ENCODE measurements around the gene PLXNA1. TPM values are rescaled to one million over a fixed set of nuclear protein-coding genes. Genes with fewer than 3 reads are reported as not detected.

PLXNA1 gene
- total RNA-seq, 1 donor from 2014 or later = 6.9 TPM

DNA sequence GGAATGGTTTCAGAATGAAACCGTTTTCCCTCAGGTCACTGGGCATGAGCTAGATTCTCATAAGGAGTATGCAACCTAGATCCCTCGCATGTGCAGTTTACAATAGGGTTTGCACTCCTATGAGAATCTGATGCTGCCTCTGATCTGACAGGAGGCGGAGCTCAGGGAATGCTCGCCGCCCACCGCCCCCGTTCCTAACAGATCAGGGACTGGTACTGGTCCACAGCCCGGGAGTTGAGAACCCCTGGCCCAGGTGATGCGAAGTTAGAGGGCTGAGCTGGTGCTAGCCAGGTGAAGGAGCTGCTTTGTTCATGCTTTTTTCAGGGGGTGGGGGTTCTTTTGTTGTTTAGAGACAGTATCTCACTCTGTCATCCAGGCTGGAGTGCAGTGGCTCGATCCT lies 15.5 kb upstream of the PLXNA1 start:
- intact Hi-C loops (cut with micrococcal nuclease) = no loop called here

DNA sequence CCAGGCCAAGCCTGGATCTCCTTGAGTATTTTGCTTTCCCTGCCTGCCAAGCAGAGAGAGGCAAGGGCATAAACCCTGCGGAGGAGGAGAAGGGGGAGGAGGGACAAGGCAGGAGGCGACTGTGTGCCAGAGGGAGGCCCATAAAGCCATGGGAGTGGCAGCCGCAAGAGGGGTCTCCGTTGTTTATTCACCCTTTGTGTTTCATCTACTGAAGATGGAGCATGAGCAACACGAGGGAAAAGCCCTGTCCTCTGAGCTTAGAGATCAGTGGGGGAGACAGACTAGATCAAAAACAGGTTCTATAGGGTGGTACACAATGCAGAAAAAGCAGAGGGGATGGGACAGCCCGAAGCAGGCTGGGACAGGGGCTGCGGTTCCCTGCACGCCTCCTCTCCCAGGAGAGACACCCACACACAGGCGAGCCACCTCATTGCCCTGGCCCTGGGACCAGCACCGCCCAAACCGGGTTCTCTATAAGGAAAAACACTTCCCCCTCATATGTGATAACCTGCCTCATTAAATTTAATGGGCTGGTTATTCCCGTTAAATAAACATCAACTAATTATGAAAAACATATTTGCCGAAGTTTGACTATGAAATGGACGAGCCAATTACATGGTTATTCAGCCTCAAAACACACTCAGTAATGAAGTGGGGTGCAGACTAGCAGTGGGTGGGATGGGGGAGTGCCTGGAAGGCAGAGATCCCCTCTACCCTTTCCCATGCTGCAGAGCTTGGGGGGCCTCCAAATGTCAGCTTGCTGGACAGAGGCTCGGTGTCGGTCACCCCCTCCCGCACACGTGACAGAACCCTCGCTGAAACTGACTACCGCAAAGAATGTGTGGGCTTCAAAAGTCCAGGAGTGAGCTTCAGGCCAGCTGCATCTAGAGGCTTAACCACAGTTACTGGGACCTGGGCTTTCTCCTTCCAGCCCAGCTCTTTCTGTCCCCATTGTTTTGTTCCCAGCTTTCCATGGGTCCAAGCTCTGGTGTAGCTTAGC lies 14.2 kb upstream of the PLXNA1 start:
- intact Hi-C loops (cut with micrococcal nuclease) = no loop called here

GRCh38 chr3:126969586-126969985 lies 13.3 kb upstream of the PLXNA1 start:
- intact Hi-C loops (cut with micrococcal nuclease) = no loop called here

DNA sequence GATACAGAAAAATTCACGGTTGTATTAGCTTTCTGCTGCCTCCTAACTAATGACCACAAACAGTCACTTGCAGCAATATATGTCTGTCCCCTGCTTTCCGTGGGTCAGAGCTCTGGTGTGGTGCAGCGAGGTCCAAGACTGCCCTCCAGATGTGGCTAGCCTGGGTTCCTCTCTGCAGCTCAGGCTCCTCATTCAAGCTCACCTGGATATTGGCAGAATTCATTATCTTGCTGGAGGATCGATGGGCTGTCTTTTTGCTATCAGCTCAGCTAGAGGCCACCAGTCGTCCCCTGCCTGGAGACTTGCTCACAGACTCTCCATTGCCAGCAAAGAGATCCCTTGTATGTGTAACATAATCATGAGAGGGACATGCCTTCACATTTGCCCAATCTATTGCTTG lies 12.8 kb upstream of the PLXNA1 start:
- intact Hi-C loops (cut with micrococcal nuclease) = no loop called here

- intact Hi-C loops (cut with micrococcal nuclease) = no loop called here
Observed at GRCh38 chr3:126970921-126971320, 12.0 kb upstream of the PLXNA1 start.

GRCh38 chr3:126971891-126972351 lies 11.0 kb upstream of the PLXNA1 start:
- intact Hi-C loops (cut with micrococcal nuclease) = no loop called here

GRCh38 chr3:126972866-126973265 lies 10.0 kb upstream of the PLXNA1 start:
- intact Hi-C loops (cut with micrococcal nuclease) = no loop called here

DNA sequence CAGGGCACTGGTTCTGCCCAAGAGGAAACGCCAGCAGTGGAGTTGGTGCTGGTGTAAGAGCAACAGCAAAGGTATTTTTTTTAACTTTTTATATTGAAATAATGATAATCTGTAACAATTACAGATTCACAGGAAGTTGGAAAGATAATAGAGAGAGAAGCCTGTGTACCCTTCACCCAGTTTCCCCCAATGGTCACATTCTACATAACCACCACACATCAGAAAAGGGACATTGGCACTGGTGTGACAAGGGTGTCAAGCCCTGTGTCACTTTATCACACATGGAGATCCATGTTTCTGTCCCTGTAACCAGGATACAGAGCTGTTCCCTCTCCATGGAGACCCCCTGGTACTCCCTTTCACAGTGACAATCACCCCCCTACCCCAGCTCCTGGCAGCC lies 9.1 kb upstream of the PLXNA1 start:
- intact Hi-C loops (cut with micrococcal nuclease) = no loop called here

DNA sequence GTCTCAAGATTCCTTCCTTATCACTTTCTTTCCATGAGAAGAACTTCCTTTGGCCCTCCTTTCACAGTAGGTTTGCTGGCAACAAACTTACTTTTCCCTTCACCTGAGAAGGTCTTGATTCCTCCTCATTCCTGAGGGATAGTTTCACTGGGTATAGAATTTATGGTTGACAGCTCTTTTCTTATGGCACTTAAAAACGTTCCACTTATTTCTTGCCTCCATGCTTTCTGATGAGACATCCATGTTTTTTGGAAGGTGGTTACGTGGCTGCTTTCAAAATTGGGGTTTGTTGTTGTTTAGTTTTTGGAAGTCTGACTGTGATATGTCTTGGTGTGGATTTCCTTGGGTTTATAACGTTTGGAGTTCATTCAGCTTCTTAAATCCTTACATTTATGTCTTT lies 8.2 kb upstream of the PLXNA1 start:
- intact Hi-C loops (cut with micrococcal nuclease) = no loop called here

- intact Hi-C loops (cut with micrococcal nuclease) = no loop called here
Observed at GRCh38 chr3:126976906-126977305, 6.0 kb upstream of the PLXNA1 start.

DNA sequence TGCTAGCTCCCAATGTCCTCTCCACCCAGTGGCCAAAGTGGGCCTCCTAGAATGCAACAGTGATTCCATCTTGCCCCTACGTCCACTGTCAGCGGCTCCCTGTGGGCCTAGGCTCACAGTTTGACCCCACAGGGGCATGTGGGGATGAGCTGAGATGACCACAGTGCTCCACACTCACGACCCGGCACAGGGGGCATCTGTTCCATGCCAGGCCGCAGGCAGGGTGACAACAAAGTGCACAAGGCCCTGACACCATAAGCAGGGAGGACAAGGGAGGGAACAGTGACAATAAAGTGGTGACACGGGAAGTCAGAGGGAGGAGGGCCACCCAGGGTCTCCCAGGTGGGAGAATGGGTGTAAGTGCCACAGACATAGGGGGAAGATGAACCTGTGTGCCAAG lies 5.1 kb upstream of the PLXNA1 start:
- intact Hi-C loops (cut with micrococcal nuclease) = no loop called here

DNA sequence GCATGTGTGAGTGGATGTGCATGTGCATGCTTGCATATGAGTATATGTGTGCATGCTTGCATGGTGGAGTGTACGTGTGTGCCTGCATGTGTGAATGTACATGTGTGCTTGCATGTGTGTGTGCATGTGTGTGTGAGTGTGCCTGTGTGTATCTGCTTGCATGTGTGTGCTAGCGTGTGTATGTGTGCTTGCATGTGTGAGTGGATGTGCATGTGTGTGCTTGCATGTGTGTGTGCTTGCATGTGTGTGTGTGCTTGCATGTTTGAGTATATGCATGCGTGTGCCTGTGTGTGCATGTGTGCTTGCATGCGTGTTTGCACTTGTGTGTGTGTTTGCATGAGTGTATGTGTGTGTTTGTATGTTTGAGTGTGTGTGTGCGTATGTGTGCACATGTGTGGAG lies 4.6 kb upstream of the PLXNA1 start:
- intact Hi-C loops (cut with micrococcal nuclease) = no loop called here

- intact Hi-C loops (cut with micrococcal nuclease) = no loop called here
Observed at GRCh38 chr3:126979046-126979628, 3.8 kb upstream of the PLXNA1 start.

- intact Hi-C loops (cut with micrococcal nuclease) = loop anchor here (10.0 kb wide), 1 partner anchor 626 kb away; the partner anchor contains the start of gene KLF15
Observed at GRCh38 chr3:126980266-126980811, 2.6 kb upstream of the PLXNA1 start.

- intact Hi-C loops (cut with micrococcal nuclease) = loop anchor here (1.0 to 10.0 kb wide), 7 partner anchors 71 to 627 kb away; partner anchors contain the start of genes CHCHD6, KLF15 and ZXDC
Observed at GRCh38 chr3:126982126-126982470, 817 bp upstream of the PLXNA1 start.

- intact Hi-C loops (cut with micrococcal nuclease) = loop anchor here (2.0 to 10.0 kb wide), 2 partner anchors 562 to 628 kb away; partner anchors contain the start of gene KLF15
Observed at GRCh38 chr3:126983276-126983652, 349 bp downstream of the PLXNA1 start.

DNA sequence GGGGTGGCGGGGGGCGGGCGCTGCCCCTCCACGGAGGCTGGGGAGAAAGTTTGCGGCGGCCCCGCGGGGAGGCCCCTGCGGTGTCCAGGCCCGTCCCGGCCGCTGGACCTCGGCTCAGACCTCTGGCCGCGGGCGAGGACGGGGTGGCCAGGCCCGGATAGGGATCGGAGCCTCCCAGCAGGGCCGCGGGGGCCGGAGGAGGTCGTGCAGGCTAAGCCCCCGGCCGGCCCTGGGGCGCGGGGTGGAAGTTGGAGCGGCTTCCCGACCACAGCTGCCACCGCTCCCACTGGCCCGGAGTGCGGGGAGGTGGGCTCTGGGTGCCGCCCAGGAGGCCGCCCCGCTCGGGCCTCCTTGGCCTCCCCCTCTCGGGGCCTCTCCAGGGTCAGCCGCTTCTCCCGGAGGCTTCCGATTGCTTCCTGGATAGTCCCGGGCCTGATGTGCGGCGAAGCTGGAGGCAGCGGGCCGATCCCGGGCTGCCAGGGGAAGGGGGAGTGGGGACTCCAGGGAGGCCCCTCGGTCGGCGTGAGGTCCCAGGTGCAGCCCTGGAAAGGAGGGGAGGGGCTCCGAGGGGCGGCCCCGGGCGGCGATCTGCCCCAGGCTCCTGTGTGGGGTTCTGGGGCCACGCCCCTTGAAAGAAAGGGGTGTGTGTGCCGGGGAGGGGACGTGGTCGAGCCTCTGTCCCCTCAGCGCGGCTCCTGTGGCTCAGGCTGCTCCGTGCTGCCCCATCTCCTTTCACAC lies 907 bp downstream of the PLXNA1 start:
- intact Hi-C loops (cut with micrococcal nuclease) = loop anchor here (2.0 to 10.0 kb wide), 2 partner anchors 561 to 629 kb away; partner anchors contain the start of gene KLF15

GRCh38 chr3:126984391-126985131 lies 1.6 kb downstream of the PLXNA1 start:
- intact Hi-C loops (cut with micrococcal nuclease) = loop anchor here (10.0 kb wide), 1 partner anchor 630 kb away; the partner anchor contains the start of gene KLF15

DNA sequence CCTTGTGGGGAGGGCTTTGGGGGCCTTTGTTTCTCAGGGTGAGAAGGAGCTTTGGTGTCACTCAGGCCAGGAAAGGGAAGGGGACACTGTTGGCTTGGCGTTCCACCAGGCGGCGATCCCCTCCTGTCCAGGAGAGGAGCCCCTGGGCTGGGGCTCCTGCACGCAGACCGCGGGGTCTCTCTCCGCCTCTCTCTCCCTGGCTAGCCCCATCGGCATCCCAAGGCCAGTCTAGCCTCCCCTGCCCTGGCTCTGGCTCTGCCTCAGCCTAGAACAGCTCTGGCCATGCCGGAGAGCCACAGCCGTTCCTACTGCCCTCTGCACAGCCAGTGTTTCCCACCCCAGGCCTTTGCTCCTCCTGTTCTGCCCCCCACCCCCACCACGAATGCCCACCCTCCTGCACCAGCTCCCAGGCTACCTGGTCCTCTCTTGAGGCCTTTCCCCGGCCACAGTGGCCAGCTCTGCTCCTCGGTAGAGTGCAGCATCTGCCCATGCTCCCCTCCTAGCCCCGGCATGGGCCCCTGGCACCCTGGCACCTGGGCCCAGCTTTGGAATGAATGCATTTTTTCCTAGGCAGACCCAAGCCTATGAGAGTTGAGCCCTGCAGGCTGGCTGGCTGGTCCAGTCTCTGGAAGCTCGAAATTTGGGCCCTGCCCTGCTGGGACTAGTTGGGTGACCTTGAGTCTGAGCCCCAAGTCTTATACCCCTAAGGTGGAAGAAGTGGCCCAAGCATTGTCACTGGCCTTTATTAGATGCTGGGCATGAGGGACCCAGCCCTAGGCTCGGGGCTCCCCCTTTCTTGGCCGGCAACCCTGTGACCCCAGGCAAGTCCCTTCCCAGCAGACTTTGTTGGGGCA lies 2.4 kb downstream of the PLXNA1 start:
- intact Hi-C loops (cut with micrococcal nuclease) = loop anchor here (10.0 kb wide), 1 partner anchor 631 kb away; the partner anchor contains the start of gene KLF15
